ENCODE results near the gene ZNF664. TPM values are rescaled to one million over a fixed set of nuclear protein-coding genes. Genes with fewer than 3 reads are reported as not detected.
A peak's percentile ranks its signal among the peaks of the same experiment; 100 is the strongest.

Gene ZNF664
- total RNA-seq, 2 experiments from 2014 or later = 13.4 to 19.0 TPM

- CTCF ChIA-PET = no interaction called here
These were observed 33.2 kb downstream of the ZNF664 start for GRCh38 chr12:124006085-124006845.

GRCh38 chr12:124006846-124007713 lies 34.1 kb downstream of the ZNF664 start:
- Histone ChIP-seq H3K27me3 (ENCODE audit: control insufficient read depth in 1 of 2, insufficient read depth in 2 of 2, low read length in 2 of 2) (no peaks in the 10 kb centered on the region), H3K27ac (ENCODE audit: low read depth in 1 of 2, low read length in 2 of 2) (no peak overlapping the region), H3K4me3 (ENCODE audit: low read length) (no peak overlapping the region), H3K4me1 (ENCODE audit: insufficient read depth, low read length) (peaks cover 18% of the 10 kb centered on the region), H3K36me3 (ENCODE audit: insufficient read depth, low read length) (peaks cover 21% of the 10 kb centered on the region), H3K9me3 (ENCODE audit: control insufficient read depth in 1 of 2, insufficient read depth in 1 of 2, low read length in 2 of 2) (no peaks in the 10 kb centered on the region)
- no peak for TF ChIP-seq CTCF (IDR thresholded peaks at IDR 0.05)
- peak overlapping the region; percentile 84 for H3K27ac Mint-ChIP-seq
- H3K9me3 Mint-ChIP-seq = no peaks in the 10 kb centered on the region
- POLR2A ChIA-PET = interaction anchor here (0.8 to 1.2 kb wide), 3 partner anchors 11 to 295 kb away, joined by 3 to 4 read pairs (median 3); partner anchors contain the start of genes ATP6V0A2 and ZNF664
- intact Hi-C loops (cut with DNase I, micrococcal nuclease) = no loop called here
- DNase-seq (no peak), ATAC-seq (ENCODE audit: poor library complexity) (peak; percentile 37)
- no peaks in the 10 kb centered on the region for H3K27me3 Mint-ChIP-seq
- CTCF ChIA-PET = no interaction called here
- peaks cover 34% of the 10 kb centered on the region for H3K4me1 Mint-ChIP-seq (ENCODE audit: low read depth)
- H3K36me3 Mint-ChIP-seq (ENCODE audit: low read depth) = peaks cover 22% of the 10 kb centered on the region
- peak overlapping the region; percentile 58 for H3K4me3 Mint-ChIP-seq

More at GRCh38 chr12:124006085-124006845, 33.2 kb downstream of the ZNF664 start:
- H3K4me1 Mint-ChIP-seq (ENCODE audit: low read depth) = peaks cover 34% of the 10 kb centered on the region
- H3K4me3 Mint-ChIP-seq = peak overlapping the region; percentile 58
- peaks cover 15% of the 10 kb centered on the region for H3K36me3 Mint-ChIP-seq (ENCODE audit: low read depth)
- POLR2A ChIA-PET = interaction anchor here (0.8 to 1.0 kb wide), 2 partner anchors 10 to 33 kb away, joined by 3 to 4 read pairs; partner anchors contain the start of gene ZNF664
- H3K27me3 ChIP-seq (ENCODE audit: control insufficient read depth in 1 of 2, insufficient read depth in 2 of 2, low read length in 2 of 2) = no peaks in the 10 kb centered on the region
- H3K4me3 ChIP-seq (ENCODE audit: low read length) = no peak overlapping the region
- H3K36me3 ChIP-seq (ENCODE audit: insufficient read depth, low read length) = peaks cover 19% of the 10 kb centered on the region
- intact Hi-C loops (cut with DNase I, micrococcal nuclease) = no loop called here
- H3K9me3 Mint-ChIP-seq = no peaks in the 10 kb centered on the region
- ATAC-seq (ENCODE audit: poor library complexity) (peak; percentile 84), DNase-seq (peak in 9 of 14 experiments; percentile 9 to 51 (median 35))
- peaks cover 18% of the 10 kb centered on the region for H3K4me1 ChIP-seq (ENCODE audit: insufficient read depth, low read length)
- no peaks in the 10 kb centered on the region for H3K27me3 Mint-ChIP-seq
- H3K9me3 ChIP-seq (ENCODE audit: control insufficient read depth in 1 of 2, insufficient read depth in 1 of 2, low read length in 2 of 2) = no peaks in the 10 kb centered on the region
- TF ChIP-seq CTCF (IDR thresholded peaks at IDR 0.05) = no peak
- peak overlapping the region; percentile 84 for H3K27ac Mint-ChIP-seq
- H3K27ac ChIP-seq (ENCODE audit: low read depth in 1 of 2, low read length in 2 of 2) = peak overlapping the region in 1 of 2 donors; percentile 10

GRCh38 chr12:124007826-124008570 lies 35.0 kb downstream of the ZNF664 start:
- Histone ChIP-seq H3K36me3 (ENCODE audit: insufficient read depth, low read length) (peaks cover 31% of the 10 kb centered on the region), H3K27me3 (ENCODE audit: control insufficient read depth in 1 of 2, insufficient read depth in 2 of 2, low read length in 2 of 2) (no peaks in the 10 kb centered on the region), H3K27ac (ENCODE audit: low read depth in 1 of 2, low read length in 2 of 2) (no peak overlapping the region), H3K4me1 (ENCODE audit: insufficient read depth, low read length) (peaks cover 18% of the 10 kb centered on the region), H3K9me3 (ENCODE audit: control insufficient read depth in 1 of 2, insufficient read depth in 1 of 2, low read length in 2 of 2) (no peaks in the 10 kb centered on the region), H3K4me3 (ENCODE audit: low read length) (no peak overlapping the region)
- ChIA-PET POLR2A (interaction anchor here (1.2 kb wide), 1 partner anchor 296 kb away, joined by 3 read pairs; the partner anchor contains the start of gene ATP6V0A2), CTCF (no interaction called here)
- no peaks in the 10 kb centered on the region for H3K9me3 Mint-ChIP-seq
- TF ChIP-seq CTCF (IDR thresholded peaks at IDR 0.05) = no peak
- H3K36me3 Mint-ChIP-seq (ENCODE audit: low read depth) = peaks cover 31% of the 10 kb centered on the region
- H3K27me3 Mint-ChIP-seq = no peaks in the 10 kb centered on the region
- peak; percentile 28 for ATAC-seq (ENCODE audit: poor library complexity)
- peak in 2 of 14 experiments; percentile 38 to 42 for DNase-seq
- peak overlapping the region; percentile 62 for H3K27ac Mint-ChIP-seq
- intact Hi-C loops (cut with DNase I, micrococcal nuclease) = no loop called here
- H3K4me3 Mint-ChIP-seq = peak overlapping the region; percentile 31
- peaks cover 34% of the 10 kb centered on the region for H3K4me1 Mint-ChIP-seq (ENCODE audit: low read depth)

Data from CD4-positive, alpha-beta T cell (primary cell).